ENCODE data around the gene RPL41. TPM values are rescaled to one million over a fixed set of nuclear protein-coding genes. Genes with fewer than 3 reads are reported as not detected.

RPL41 gene
- total RNA-seq, 1 experiment from 2014 or later: 3,051 TPM

DNA sequence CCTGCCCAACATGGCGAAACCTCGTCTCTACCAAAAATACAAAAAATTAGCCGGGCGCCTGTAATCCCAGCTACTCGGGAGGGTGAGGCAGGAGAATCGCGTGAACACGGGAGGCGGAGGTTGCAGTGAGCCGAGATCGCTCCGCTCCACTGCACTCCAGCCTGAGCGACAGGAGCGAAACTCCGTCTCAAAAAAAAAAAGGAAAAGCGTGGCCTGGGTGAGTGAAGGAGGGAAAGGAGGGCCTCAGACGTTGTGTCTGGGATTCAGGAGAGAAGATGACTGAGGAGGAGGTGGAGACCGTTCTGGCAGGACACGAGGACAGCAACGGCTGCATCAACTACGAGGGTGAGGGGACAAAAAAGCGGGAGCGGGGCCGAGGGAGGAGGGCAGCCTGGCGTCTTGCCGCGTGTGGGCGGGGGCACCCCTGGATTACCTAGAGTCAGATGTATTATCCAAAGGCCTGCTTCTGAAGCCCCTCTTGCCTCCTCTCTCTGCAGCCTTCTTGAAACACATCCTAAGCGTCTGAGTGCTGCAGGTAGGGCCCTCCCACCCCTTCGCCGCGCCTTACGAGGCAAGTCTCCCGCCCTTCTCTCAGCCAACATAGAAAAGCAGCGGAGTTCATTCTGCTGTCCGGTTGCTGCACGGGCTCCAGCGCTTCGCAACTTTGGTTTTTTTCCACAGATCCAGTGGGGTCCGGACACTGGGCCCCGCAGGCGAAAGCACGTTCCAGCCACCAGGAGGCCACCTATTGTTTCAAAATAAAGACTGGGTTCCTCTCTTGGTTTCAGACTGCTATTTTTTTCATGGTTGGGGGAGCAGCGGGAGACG, 41.0 kb downstream of the RPL41 start:
- peak overlapping the region; percentile 79 for H3K4me3 Mint-ChIP-seq (ENCODE audit: unreplicated experiment)
- no peaks in the 10 kb centered on the region for H3K9me3 ChIP-seq
- peaks cover 68% of the 10 kb centered on the region for H3K36me3 Mint-ChIP-seq (ENCODE audit: insufficient read depth, unreplicated experiment)
- H3K9me3 Mint-ChIP-seq (ENCODE audit: unreplicated experiment): no peaks in the 10 kb centered on the region
- POLR2A ChIA-PET: interaction anchor here (1.0 to 2.2 kb wide), 6 partner anchors 29 to 64 kb away, joined by 6 to 27 read pairs (median 8); partner anchors contain the start of genes ESYT1, RNF41, SMARCC2 and ZC3H10
- H3K4me1 Mint-ChIP-seq (ENCODE audit: low read depth, unreplicated experiment): peaks cover 33% of the 10 kb centered on the region
- H3K4me3 ChIP-seq (ENCODE audit: low read depth, low read length): peak overlapping the region; percentile 51
- BruUV-seq (replicated peaks): TSS peak; percentile 45
- intact Hi-C loops (cut with micrococcal nuclease; ENCODE audit: unreplicated experiment): loop anchor here (1.0 kb wide), 2 partner anchors 29 to 38 kb away; partner anchors contain the start of gene ESYT1
- CTCF ChIA-PET: interaction anchor here (0.8 to 2.2 kb wide), 5 partner anchors 30 to 1833 kb away, joined by 3 to 24 read pairs (median 4); partner anchors contain the start of genes COPZ1, ESYT1, SMARCC2 and ZC3H10
- peak overlapping the region; percentile 88 for H3K27ac Mint-ChIP-seq (ENCODE audit: unreplicated experiment)
- no peaks in the 10 kb centered on the region for H3K27me3 Mint-ChIP-seq (ENCODE audit: insufficient read depth, unreplicated experiment)
- H3K27me3 ChIP-seq (replicated peaks; ENCODE audit: control insufficient read depth, insufficient read depth, low read length): no peaks in the 10 kb centered on the region
- no peaks in the 10 kb centered on the region; the same call in none of the 2 replicates for H3K36me3 ChIP-seq (ENCODE audit: control insufficient read depth, insufficient read depth, low read length)
- DNase-seq: peak; percentile 94
- peak; percentile 59 to 89 for TF ChIP-seq CTCF (IDR thresholded peaks at IDR 0.05; ENCODE audit: insufficient read depth in 1 of 2, low read depth in 1 of 2, low read length in 1 of 2, severe bottlenecking in 1 of 2, unreplicated experiment in 1 of 2)
- H3K4me1 ChIP-seq: peaks cover 22% of the 10 kb centered on the region

- no peaks in the 10 kb centered on the region for H3K9me3 ChIP-seq
- H3K27me3 Mint-ChIP-seq (ENCODE audit: insufficient read depth, unreplicated experiment): no peaks in the 10 kb centered on the region
- no peak for TF ChIP-seq CTCF (IDR thresholded peaks at IDR 0.05; ENCODE audit: insufficient read depth in 1 of 2, low read depth in 1 of 2, low read length in 1 of 2, severe bottlenecking in 1 of 2, unreplicated experiment in 1 of 2)
- no TSS peak for BruUV-seq (replicated peaks)
- CTCF ChIA-PET: interaction anchor here (1.0 to 2.2 kb wide), 4 partner anchors 30 to 1833 kb away, joined by 3 to 24 read pairs (median 10); partner anchors contain the start of genes COPZ1, ESYT1, SMARCC2 and ZC3H10
- H3K36me3 ChIP-seq (ENCODE audit: control insufficient read depth, insufficient read depth, low read length): no peaks in the 10 kb centered on the region; the same call in none of the 2 replicates
- peak within 1 kb of the TSS; percentile 79 for H3K4me3 Mint-ChIP-seq (ENCODE audit: unreplicated experiment)
- POLR2A ChIA-PET: interaction anchor here (0.6 to 2.2 kb wide), 10 partner anchors 30 to 202 kb away, joined by 3 to 27 read pairs (median 6); partner anchors contain the start of genes ESYT1, PA2G4, RNF41 and SMARCC2
- peak within 1 kb of the TSS; percentile 88 for H3K27ac Mint-ChIP-seq (ENCODE audit: unreplicated experiment)
- DNase-seq: peak; percentile 96 to 98
- H3K27me3 ChIP-seq (replicated peaks; ENCODE audit: control insufficient read depth, insufficient read depth, low read length): no peaks in the 10 kb centered on the region
- peaks cover 71% of the 10 kb centered on the region for H3K36me3 Mint-ChIP-seq (ENCODE audit: insufficient read depth, unreplicated experiment)
- H3K4me3 ChIP-seq (ENCODE audit: low read depth, low read length): peak within 1 kb of the TSS; percentile 59
- H3K9me3 Mint-ChIP-seq (ENCODE audit: unreplicated experiment): no peaks in the 10 kb centered on the region
- H3K4me1 ChIP-seq: peaks cover 16% of the 10 kb centered on the region
- intact Hi-C loops (cut with micrococcal nuclease; ENCODE audit: unreplicated experiment): no loop called here
- H3K4me1 Mint-ChIP-seq (ENCODE audit: low read depth, unreplicated experiment): peaks cover 33% of the 10 kb centered on the region
These were observed 41.8 kb downstream of the RPL41 start, which contains the start of gene MYL6 for GRCh38 chr12:56158029-56158925. Gene MYL6, plus strand, starts transcription at chr12:56158359. Its CDS starts 43 bp downstream, at chr12:56158402.

All from Caco-2 (cell line).